ENCODE data around the gene ZNF284.
"Not testable (repeated sequence)": the region's sequence is repeated elsewhere in the genome, so short reads cannot be mapped to it uniquely, and the experiment has no call there.

ZNF284 gene

GRCh38 chr19:44112802-44113137 lies 40.8 kb downstream of the ZNF284 start:
- DNase-seq = no peak

DNA sequence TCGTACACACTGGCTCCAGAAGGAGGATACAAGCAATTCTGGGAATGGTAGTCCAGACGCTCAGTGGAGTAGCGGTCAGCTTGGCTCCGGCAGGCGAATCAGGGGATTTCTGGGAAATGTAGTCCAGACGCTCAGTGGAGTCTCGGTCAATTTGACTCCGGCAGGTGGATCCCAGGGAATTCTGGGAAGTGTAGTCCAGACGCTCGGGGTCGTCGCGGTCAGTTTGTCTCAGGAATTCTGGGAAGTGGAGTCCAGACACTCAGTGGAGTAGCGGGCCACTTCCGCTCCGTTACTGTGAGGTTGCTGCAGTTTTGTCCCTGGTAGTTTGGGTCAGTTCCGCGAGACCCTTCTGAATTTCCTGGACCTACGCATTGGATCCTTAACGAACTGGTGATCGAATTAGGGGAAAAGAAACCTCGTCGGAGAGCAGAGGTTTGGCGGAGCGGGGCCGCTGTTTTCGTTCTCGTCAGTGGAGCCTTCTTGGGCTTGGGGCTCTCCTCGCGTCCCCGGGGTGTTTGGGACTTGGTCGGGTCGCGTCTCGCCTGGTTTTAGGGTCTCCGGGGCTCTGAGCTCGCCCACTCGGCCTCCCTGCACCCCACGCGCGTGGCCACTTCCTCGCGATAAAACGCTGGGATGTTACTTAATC lies 41.3 kb downstream of the ZNF284 start, which contains the start of gene ZNF225:
Gene ZNF225, plus strand, starts transcription at position 262 of the 646 bp plus-strand sequence. CDS start 2,429 bp downstream, outside the sequence.
- DNase-seq = peak; percentile 96

DNA sequence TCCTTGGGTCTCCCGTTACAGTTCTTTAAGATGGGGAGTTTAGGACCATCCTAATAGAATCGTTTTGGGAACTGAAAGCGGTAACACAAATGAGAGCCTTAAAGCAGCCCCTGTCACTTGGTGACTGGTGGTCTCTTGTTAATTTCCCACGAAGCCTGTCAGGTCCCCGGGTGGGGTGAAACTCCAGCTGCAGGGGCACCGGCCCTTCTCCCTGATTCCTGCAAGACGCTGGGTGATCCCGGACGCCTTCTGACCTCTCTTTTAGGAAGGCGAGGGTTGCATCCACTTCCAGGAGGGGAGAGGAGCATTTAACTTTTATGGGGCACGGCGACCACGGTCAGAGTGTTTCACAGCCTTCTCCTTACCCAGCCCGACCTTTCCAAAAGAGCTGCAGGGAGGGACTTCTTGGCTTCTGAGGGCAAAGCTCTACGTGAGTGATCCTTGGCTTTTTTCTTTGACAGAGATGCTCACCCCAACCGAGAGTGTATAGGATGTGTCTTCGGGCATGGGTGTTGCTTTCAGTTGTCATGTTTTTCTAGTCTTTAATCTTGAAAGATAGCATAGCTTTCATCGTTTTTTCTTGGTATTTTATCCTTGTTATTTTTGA lies 41.9 kb downstream of the ZNF284 start:
- no peak for DNase-seq

DNA sequence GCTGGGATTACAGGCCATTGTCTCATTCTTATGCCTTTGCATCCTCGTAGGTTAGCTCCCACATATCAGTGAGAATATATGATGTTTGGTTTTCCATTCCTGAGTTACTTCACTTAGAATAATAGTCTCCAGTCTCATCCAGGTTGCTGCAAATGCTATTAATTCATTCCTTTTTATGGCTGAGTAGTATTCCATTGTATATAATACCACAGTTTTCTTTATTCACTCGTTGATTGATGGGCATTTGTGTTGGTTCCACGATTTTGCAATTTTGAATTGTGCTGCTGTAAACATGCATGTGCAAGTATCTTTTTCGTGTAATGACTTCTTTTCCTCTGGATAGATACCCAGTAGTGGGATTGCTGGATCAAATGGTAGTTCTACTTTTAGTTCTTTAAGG lies 49.2 kb downstream of the ZNF284 start:
- not testable (repeated sequence) for DNase-seq

DNA sequence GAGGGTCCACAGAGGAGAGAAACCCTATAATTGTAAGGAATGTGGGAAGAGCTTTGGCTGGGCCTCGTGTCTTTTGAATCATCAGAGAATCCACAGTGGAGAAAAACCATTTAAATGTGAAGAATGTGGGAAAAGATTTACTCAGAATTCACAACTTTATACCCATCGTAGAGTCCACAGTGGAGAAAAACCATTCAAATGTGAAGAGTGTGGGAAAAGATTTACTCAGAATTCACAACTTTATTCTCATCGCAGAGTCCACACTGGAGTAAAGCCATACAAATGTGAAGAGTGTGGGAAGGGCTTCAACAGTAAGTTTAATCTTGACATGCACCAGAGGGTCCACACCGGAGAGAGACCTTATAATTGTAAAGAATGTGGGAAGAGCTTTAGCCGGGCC lies 60.0 kb downstream of the ZNF284 start:
- DNase-seq = no peak
